CD4-positive, alpha-beta T cell (primary cell): ENCODE measurements around the gene RBMS1. TPM values are rescaled to one million over a fixed set of nuclear protein-coding genes. Genes with fewer than 3 reads are reported as not detected.
A peak's percentile ranks its signal among the peaks of the same experiment; 100 is the strongest.

Experiments
- ATAC-seq: fragments of 200-7000 bp; cut with Tn5 transposase; one replicate; pipeline ENCODE4 v1.10.0; 2022; ENCODE audit warnings: mild to moderate bottlenecking; ENCODE audit not compliant: poor library complexity
- CTCF ChIA-PET: fragments of 350-600 bp; sonication (Branson Sonifier 250); formaldehyde crosslinking; loops from one replicate; lab custom pipeline; 2021; ENCODE audit warnings: antibody characterized with exemption, inconsistent platforms; lab: Charles Lee
- POLR2A ChIA-PET: fragments of 350-600 bp; sonication (Branson Sonifier 250); formaldehyde crosslinking; loops from one replicate; lab custom pipeline; 2021; ENCODE audit warnings: antibody characterized with exemption, inconsistent platforms; lab: Charles Lee
- DNase-seq, 14 experiments: peaks; one replicate each; pipeline ENCODE4 v3.0.0-alpha.2; 2013 to 2020; ENCODE audit warnings: mixed read lengths in 2 of 14
- H3K27ac ChIP-seq, 2 donors: one replicate each; pipeline versions ENCODE4 v1.5.1 to v1.7.0; 2013; ENCODE audit warnings: low read length in 2 of 2, low read depth in 1 of 2, mild to moderate bottlenecking in 1 of 2
- H3K27me3 ChIP-seq, 2 experiments: 1 replicate in 1 of 2; 2 replicates in 1 of 2; pipeline versions ENCODE4 v1.6.1 to v1.7.0; 2013; ENCODE audit warnings: low read length in 2 of 2, control low read depth in 1 of 2, mild to moderate bottlenecking in 1 of 2, moderate library complexity in 1 of 2; ENCODE audit not compliant: insufficient read depth in 2 of 2, control insufficient read depth in 1 of 2
- H3K36me3 ChIP-seq: one replicate; pipeline ENCODE4 v1.6.1; 2013; ENCODE audit warnings: low read length, control low read depth; ENCODE audit not compliant: insufficient read depth
- H3K4me1 ChIP-seq: one replicate; pipeline ENCODE4 v1.6.1; 2013; ENCODE audit warnings: low read length, control low read depth; ENCODE audit not compliant: insufficient read depth
- H3K4me3 ChIP-seq: one replicate; pipeline ENCODE4 v1.5.1; 2013; ENCODE audit warnings: mild to moderate bottlenecking, low read length, moderate library complexity
- H3K9me3 ChIP-seq, 2 experiments: 1 replicate in 1 of 2; 2 replicates in 1 of 2; pipeline versions ENCODE4 v1.6.1 to v1.7.0; 2013; ENCODE audit warnings: low read length in 2 of 2, mild to moderate bottlenecking in 2 of 2, control low read depth in 1 of 2, moderate library complexity in 1 of 2; ENCODE audit not compliant: control insufficient read depth in 1 of 2, insufficient read depth in 1 of 2
- H3K27ac Mint-ChIP-seq: one replicate; pipeline ENCODE4 v1.8.0; 2020; ENCODE audit warnings: mixed read lengths
- H3K27me3 Mint-ChIP-seq: one replicate; pipeline ENCODE4 v1.8.0; 2021; ENCODE audit warnings: mixed read lengths
- H3K36me3 Mint-ChIP-seq: one replicate; pipeline ENCODE4 v1.8.0; 2021; ENCODE audit warnings: low read depth, mixed read lengths
- H3K4me1 Mint-ChIP-seq: one replicate; pipeline ENCODE4 v1.8.0; 2021; ENCODE audit warnings: low read depth, mixed read lengths
- H3K4me3 Mint-ChIP-seq: one replicate; pipeline ENCODE4 v1.8.0; 2020; ENCODE audit warnings: mild to moderate bottlenecking, mixed read lengths
- H3K9me3 Mint-ChIP-seq: one replicate; pipeline ENCODE4 v1.8.0; 2020; ENCODE audit warnings: mixed read lengths
- CTCF ChIP-seq: fragments of 200-600 bp; IDR thresholded peaks from one replicate; pipeline ENCODE4 v1.8.0; 2022; ENCODE audit warnings: antibody characterized with exemption, mild to moderate bottlenecking
- intact Hi-C, 2 experiments: fragments of 100-400 bp; cut with DNase I in 1 of 2; cut with micrococcal nuclease in 1 of 2; formaldehyde crosslinking; loops; one replicate each; pipeline versions ENCODE4 v1.15.1 to v1.9.0; 2023 to 2025; cut with DNase I, micrococcal nuclease
- total RNA-seq, 174 experiments: library from RNA in 2 of 174; stranded (reverse) in 2 of 174; gene quantifications; one replicate each; pipeline ENCODE4 v1.2.3 and lab custom pipeline; 2021 to 2026

Gene RBMS1
- total RNA-seq, 2 experiments from 2014 or later: 88.6 to 90.3 TPM

DNA sequence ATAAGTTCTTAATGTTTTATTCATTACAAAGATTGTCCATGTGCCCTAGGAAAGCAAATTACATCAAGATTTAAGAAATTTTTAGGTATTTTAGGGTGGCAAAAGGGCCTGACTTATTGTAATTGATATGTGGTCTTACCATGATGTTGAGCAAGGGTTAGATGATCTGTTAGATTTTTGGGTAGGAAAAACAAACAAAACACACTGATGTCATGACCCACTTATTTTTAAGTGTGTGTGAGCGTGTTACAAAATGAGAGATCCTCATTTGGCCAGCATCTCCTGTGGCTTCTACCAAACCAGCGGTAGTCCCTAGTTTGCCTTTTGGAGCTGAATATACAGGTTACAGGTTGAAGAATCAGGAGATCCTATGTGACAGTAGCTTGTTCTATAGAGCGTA lies 203.8 kb downstream of the RBMS1 start:
- peaks cover 26% of the 10 kb centered on the region for H3K4me1 Mint-ChIP-seq
- Histone ChIP-seq H3K27me3 (no peaks in the 10 kb centered on the region), H3K4me3 (no peak overlapping the region), H3K36me3 (peaks cover 84% of the 10 kb centered on the region), H3K4me1 (no peaks in the 10 kb centered on the region), H3K9me3 (no peaks in the 10 kb centered on the region), H3K27ac (no peak overlapping the region)
- ChIA-PET CTCF (interaction anchor here (0.9 to 1.0 kb wide), 2 partner anchors 31 to 704 kb away, joined by 3 read pairs; no protein-coding TSS in a partner anchor), POLR2A (interaction anchor here (2.4 kb wide), 1 partner anchor 20 kb away, joined by 7 read pairs; no protein-coding TSS in a partner anchor)
- peak overlapping the region; percentile 67 for H3K27ac Mint-ChIP-seq
- intact Hi-C loops: no loop called here
- no peak for TF ChIP-seq CTCF
- no peaks in the 10 kb centered on the region for H3K27me3 Mint-ChIP-seq
- ATAC-seq: no peak
- H3K4me3 Mint-ChIP-seq: no peak overlapping the region
- no peak for DNase-seq
- no peaks in the 10 kb centered on the region for H3K9me3 Mint-ChIP-seq
- peaks cover 79% of the 10 kb centered on the region for H3K36me3 Mint-ChIP-seq

DNA sequence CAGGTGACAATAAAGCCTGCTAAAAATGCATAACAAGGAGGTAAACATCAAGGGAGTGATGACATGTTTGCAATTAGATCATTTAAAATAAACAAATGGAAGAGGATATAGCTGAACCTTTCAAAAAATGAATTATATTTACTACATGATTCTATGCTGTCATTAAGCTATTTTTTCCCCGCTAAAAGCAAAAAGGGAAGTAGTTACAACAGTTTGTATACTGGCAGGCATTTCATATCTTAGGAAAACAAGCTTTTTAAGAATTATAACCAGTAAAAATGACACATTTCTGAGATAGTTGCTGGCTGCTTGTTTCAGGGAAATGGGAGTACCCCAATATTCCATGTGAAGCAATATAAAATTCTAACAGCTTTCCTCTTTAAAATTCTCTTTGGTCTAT lies 204.5 kb downstream of the RBMS1 start:
- Mint-ChIP-seq H3K4me1 (peaks cover 19% of the 10 kb centered on the region), H3K9me3 (no peaks in the 10 kb centered on the region), H3K27ac (peak overlapping the region; percentile 67), H3K4me3 (no peak overlapping the region), H3K36me3 (peaks cover 79% of the 10 kb centered on the region), H3K27me3 (no peaks in the 10 kb centered on the region)
- H3K4me3 ChIP-seq: no peak overlapping the region
- TF ChIP-seq CTCF: no peak
- H3K27ac ChIP-seq: no peak overlapping the region
- no peak for DNase-seq
- no peak for ATAC-seq
- no peaks in the 10 kb centered on the region for H3K4me1 ChIP-seq
- POLR2A ChIA-PET: interaction anchor here (2.4 kb wide), 1 partner anchor 19 kb away, joined by 7 read pairs; no protein-coding TSS in a partner anchor
- intact Hi-C loops: no loop called here
- no peaks in the 10 kb centered on the region for H3K9me3 ChIP-seq
- H3K36me3 ChIP-seq: peaks cover 84% of the 10 kb centered on the region
- no peaks in the 10 kb centered on the region for H3K27me3 ChIP-seq
- CTCF ChIA-PET: no interaction called here

- no peaks in the 10 kb centered on the region for H3K9me3 ChIP-seq
- Mint-ChIP-seq H3K4me1 (peaks cover 20% of the 10 kb centered on the region), H3K4me3 (no peak overlapping the region), H3K9me3 (no peaks in the 10 kb centered on the region), H3K36me3 (peaks cover 79% of the 10 kb centered on the region), H3K27ac (no peak overlapping the region), H3K27me3 (no peaks in the 10 kb centered on the region)
- no peak overlapping the region for H3K4me3 ChIP-seq
- H3K27ac ChIP-seq: no peak overlapping the region
- ChIA-PET POLR2A (interaction anchor here (2.4 kb wide), 1 partner anchor 18 kb away, joined by 7 read pairs; no protein-coding TSS in a partner anchor), CTCF (no interaction called here)
- no peak for DNase-seq
- no peak for ATAC-seq
- H3K36me3 ChIP-seq: peaks cover 84% of the 10 kb centered on the region
- no peak for TF ChIP-seq CTCF
- no peaks in the 10 kb centered on the region for H3K4me1 ChIP-seq
- no peaks in the 10 kb centered on the region for H3K27me3 ChIP-seq
- intact Hi-C loops: no loop called here
These were observed 205.3 kb downstream of the RBMS1 start for GRCh38 chr2:160288324-160288723.
